WTC11 (cell line): ENCODE measurements around the gene SGCA. TPM values are rescaled to one million over a fixed set of nuclear protein-coding genes. Genes with fewer than 3 reads are reported as not detected.

Experiments used
- ATAC-seq: fragments of 200-7000 bp; cut with Tn5 transposase; 2 replicates; pipeline ENCODE4 v1.10.0; 2021; ENCODE audit warnings: mild to moderate bottlenecking, moderate library complexity
- CTCF ChIA-PET: fragments of 300-600 bp; sonication (Branson Sonifier 250); formaldehyde crosslinking; loops from one replicate; lab custom pipeline; 2021; ENCODE audit warnings: antibody characterized with exemption; lab: Charles Lee
- POLR2A ChIA-PET: fragments of 350-600 bp; sonication (Branson Sonifier 250); formaldehyde crosslinking; loops from one replicate; lab custom pipeline; 2021; ENCODE audit warnings: antibody characterized with exemption; lab: Charles Lee
- DNase-seq: peaks from one replicate; pipeline ENCODE4 v3.0.0; 2021; ENCODE audit warnings: low spot score
- H3K27ac Mint-ChIP-seq: 2 replicates; pipeline ENCODE4 v1.8.0; 2021; ENCODE audit warnings: mixed read lengths
- H3K27me3 Mint-ChIP-seq: 2 replicates; pipeline ENCODE4 v1.8.0; 2021; ENCODE audit warnings: low read depth, mild to moderate bottlenecking, moderate library complexity, mixed read lengths
- H3K36me3 Mint-ChIP-seq: 2 replicates; pipeline ENCODE4 v1.8.0; 2021; ENCODE audit warnings: mixed read lengths
- H3K4me1 Mint-ChIP-seq: 2 replicates; pipeline ENCODE4 v1.8.0; 2022; ENCODE audit warnings: mixed read lengths
- H3K4me3 Mint-ChIP-seq: 2 replicates; pipeline ENCODE4 v1.8.0; 2021; ENCODE audit warnings: mild to moderate bottlenecking, moderate library complexity, mixed read lengths
- H3K9me3 Mint-ChIP-seq: 2 replicates; pipeline ENCODE4 v1.8.0; 2021; ENCODE audit warnings: mixed read lengths
- CREM ChIP-seq: sonication (generic); formaldehyde crosslinking; IDR thresholded peaks from 2 replicates; pipeline ENCODE4 v1.8.1; 2022; ENCODE audit warnings: mild to moderate bottlenecking, missing genetic modification reagents, moderate library complexity
- FOXK1 ChIP-seq: sonication (generic); formaldehyde crosslinking; IDR thresholded peaks from 2 replicates; pipeline ENCODE4 v1.8.0; 2022; ENCODE audit warnings: mild to moderate bottlenecking, moderate library complexity, missing genetic modification reagents
- GRHL2 ChIP-seq: fragments of 250-450 bp; sonication (Bioruptor Pico); IDR thresholded peaks from 2 replicates; pipeline ENCODE4 v1.8.0; 2022; ENCODE audit warnings: mild to moderate bottlenecking, moderate library complexity; ENCODE audit not compliant: insufficient replicate concordance, severe bottlenecking
- GTF2I ChIP-seq: fragments of 250-450 bp; sonication (Bioruptor Pico); conservative IDR thresholded peaks from 2 replicates; pipeline ENCODE4 v1.4.0; 2021; ENCODE audit warnings: mild to moderate bottlenecking
- HMGA2 ChIP-seq: fragments of 250-450 bp; sonication (Bioruptor Pico); IDR thresholded peaks from 2 replicates; pipeline ENCODE4 v1.4.0; 2021; ENCODE audit warnings: mild to moderate bottlenecking, moderate library complexity
- JAZF1 ChIP-seq: fragments of 250-450 bp; sonication (Bioruptor Pico); IDR thresholded peaks from 2 replicates; pipeline ENCODE4 v1.9.0; 2021; ENCODE audit warnings: moderate library complexity, mild to moderate bottlenecking, inconsistent platforms
- JUN ChIP-seq: sonication (generic); formaldehyde crosslinking; IDR thresholded peaks from 2 replicates; pipeline ENCODE4 v1.8.0; 2023; ENCODE audit warnings: mild to moderate bottlenecking, missing genetic modification reagents
- KAT7 ChIP-seq: sonication (generic); formaldehyde crosslinking; IDR thresholded peaks from 2 replicates; pipeline ENCODE4 v1.8.1; 2023; ENCODE audit warnings: missing genetic modification reagents, mild to moderate bottlenecking, borderline replicate concordance
- MYBL2 ChIP-seq: sonication (generic); formaldehyde crosslinking; IDR thresholded peaks from 2 replicates; pipeline ENCODE4 v1.8.1; 2023; ENCODE audit warnings: mild to moderate bottlenecking, moderate library complexity, missing genetic modification reagents
- NR2C2 ChIP-seq: sonication (generic); formaldehyde crosslinking; IDR thresholded peaks from 2 replicates; pipeline ENCODE4 v1.8.0; 2022; ENCODE audit warnings: mild to moderate bottlenecking, missing genetic modification reagents
- RELA ChIP-seq: sonication (generic); formaldehyde crosslinking; IDR thresholded peaks from 2 replicates; pipeline ENCODE4 v1.8.1; 2022; ENCODE audit warnings: missing genetic modification reagents, mild to moderate bottlenecking, borderline replicate concordance
- SMAD4 ChIP-seq: sonication (generic); formaldehyde crosslinking; IDR thresholded peaks from 2 replicates; pipeline ENCODE4 v1.8.0; 2022; ENCODE audit warnings: mild to moderate bottlenecking, missing genetic modification reagents
- SOX15 ChIP-seq: fragments of 250-450 bp; sonication (Bioruptor Pico); IDR thresholded peaks from 2 replicates; pipeline ENCODE4 v1.9.0; 2021; ENCODE audit warnings: mild to moderate bottlenecking
- SP1 ChIP-seq: sonication (generic); formaldehyde crosslinking; conservative IDR thresholded peaks from 2 replicates; pipeline ENCODE4 v1.8.1; 2022; ENCODE audit warnings: missing genetic modification reagents
- TCF7 ChIP-seq: sonication (generic); formaldehyde crosslinking; IDR thresholded peaks from 2 replicates; pipeline ENCODE4 v1.8.0; 2022; ENCODE audit warnings: mild to moderate bottlenecking, low read depth, missing genetic modification reagents, moderate library complexity
- TEAD1 ChIP-seq: sonication (generic); formaldehyde crosslinking; IDR thresholded peaks from 2 replicates; pipeline ENCODE4 v1.8.0; 2022; ENCODE audit warnings: mild to moderate bottlenecking, missing genetic modification reagents
- TP53 ChIP-seq: sonication (generic); formaldehyde crosslinking; IDR thresholded peaks from 2 replicates; pipeline ENCODE4 v1.8.1; 2023; ENCODE audit warnings: mild to moderate bottlenecking, missing genetic modification reagents
- ZNF219 ChIP-seq: sonication (generic); formaldehyde crosslinking; IDR thresholded peaks from 2 replicates; pipeline ENCODE4 v1.8.0; 2023; ENCODE audit warnings: missing genetic modification reagents, mild to moderate bottlenecking, borderline replicate concordance
- ZNF232 ChIP-seq: sonication (generic); formaldehyde crosslinking; IDR thresholded peaks from 2 replicates; pipeline ENCODE4 v1.8.0; 2022; ENCODE audit warnings: mild to moderate bottlenecking, missing genetic modification reagents
- total RNA-seq: library from RNA; stranded (reverse); gene quantifications from 3 replicates; pipeline ENCODE4 v1.2.3, GENCODE V29; 2021
- TF ChIP-seq, protein P1 (sequence below): sonication (generic); formaldehyde crosslinking; conservative IDR thresholded peaks from 2 replicates; pipeline ENCODE4 v1.8.1; 2023; ENCODE audit warnings: mild to moderate bottlenecking, low read depth, missing genetic modification reagents, moderate library complexity
- TF ChIP-seq, protein P2 (sequence below): sonication (generic); formaldehyde crosslinking; IDR thresholded peaks from 2 replicates; pipeline ENCODE4 v1.8.1; 2023; ENCODE audit warnings: mild to moderate bottlenecking, missing genetic modification reagents, borderline replicate concordance
- TF ChIP-seq, protein P3 (sequence below): sonication (generic); formaldehyde crosslinking; IDR thresholded peaks from 2 replicates; pipeline ENCODE4 v1.8.0; 2023; ENCODE audit warnings: mild to moderate bottlenecking, missing genetic modification reagents
- TF ChIP-seq, protein P4 (sequence below): sonication (generic); formaldehyde crosslinking; IDR thresholded peaks from 2 replicates; pipeline ENCODE4 v1.8.1; 2022; ENCODE audit warnings: mild to moderate bottlenecking, moderate library complexity, missing genetic modification reagents
- TF ChIP-seq, protein P5 (sequence below): sonication (generic); formaldehyde crosslinking; IDR thresholded peaks from 2 replicates; pipeline ENCODE4 v1.8.0; 2022; ENCODE audit warnings: mild to moderate bottlenecking, missing genetic modification reagents

The SGCA gene
- total RNA-seq, 1 experiment from 2014 or later = 1.0 TPM

DNA sequence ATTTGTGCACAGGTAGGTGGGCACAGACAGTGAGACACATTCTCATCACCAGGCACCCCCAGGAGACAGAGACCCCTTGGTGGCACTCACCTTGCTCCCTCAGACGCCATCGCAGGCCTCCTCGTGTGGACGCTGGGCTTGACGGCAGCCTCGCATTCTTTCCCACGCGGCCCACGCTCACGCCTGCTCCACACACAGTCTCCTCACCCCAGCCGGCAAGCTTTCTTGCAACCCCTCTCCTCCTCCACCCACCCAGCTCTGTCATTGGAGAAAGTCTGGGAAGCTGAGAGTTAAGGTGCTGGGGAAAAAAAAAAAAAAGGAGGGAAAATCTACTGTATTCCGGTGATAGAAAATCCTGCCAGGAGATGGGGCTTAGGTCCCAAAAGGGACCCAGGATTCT is 14.8 kb downstream of the SGCA start:
- H3K36me3 Mint-ChIP-seq = peaks cover 5% of the 10 kb centered on the region; the same call in 1 of the 2 replicates

DNA sequence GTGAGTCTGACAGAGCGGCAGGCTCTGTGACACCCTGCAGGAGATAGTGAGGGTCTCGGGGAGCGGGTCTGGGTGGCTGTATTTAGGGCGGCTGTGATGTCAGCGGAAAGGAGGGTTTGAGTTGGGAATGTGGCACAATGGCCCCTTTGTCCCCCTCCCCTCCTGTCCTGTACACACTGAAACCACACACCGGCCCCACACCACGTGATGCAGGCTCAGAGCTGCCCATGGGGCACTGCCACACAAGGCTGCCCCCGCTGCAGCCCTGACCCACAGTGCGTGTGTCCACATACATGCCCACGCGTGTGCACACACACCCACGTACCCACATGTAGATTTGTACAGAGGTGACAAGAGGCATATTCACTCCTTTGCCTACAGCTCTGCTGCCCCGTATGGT is 15.3 kb downstream of the SGCA start:
- ChIA-PET POLR2A (no interaction called here), CTCF (interaction anchor here (0.8 to 2.1 kb wide), 10 partner anchors 12 to 181 kb away, joined by 3 to 9 read pairs (median 4); partner anchors contain the start of gene COL1A1)
- Mint-ChIP-seq H3K36me3 (peaks cover 9% of the 10 kb centered on the region; the same call in 1 of the 2 replicates), H3K9me3 (no peaks in the 10 kb centered on the region), H3K4me1 (peaks cover 47% of the 10 kb centered on the region), H3K27me3 (peaks cover 6% of the 10 kb centered on the region; the same call in 1 of the 2 replicates), H3K27ac (no peak overlapping the region), H3K4me3 (no peak overlapping the region)
- ATAC-seq = no peak
- no peak for DNase-seq
- no peak for TF ChIP-seq SOX15 (CRISPR knock-in tag)
- no peak for TF ChIP-seq MYBL2
- no peak for TF ChIP-seq ZNF219
- TF ChIP-seq ZNF232 (CRISPR knock-in tag) = no peak
- TF ChIP-seq, protein P1, sequence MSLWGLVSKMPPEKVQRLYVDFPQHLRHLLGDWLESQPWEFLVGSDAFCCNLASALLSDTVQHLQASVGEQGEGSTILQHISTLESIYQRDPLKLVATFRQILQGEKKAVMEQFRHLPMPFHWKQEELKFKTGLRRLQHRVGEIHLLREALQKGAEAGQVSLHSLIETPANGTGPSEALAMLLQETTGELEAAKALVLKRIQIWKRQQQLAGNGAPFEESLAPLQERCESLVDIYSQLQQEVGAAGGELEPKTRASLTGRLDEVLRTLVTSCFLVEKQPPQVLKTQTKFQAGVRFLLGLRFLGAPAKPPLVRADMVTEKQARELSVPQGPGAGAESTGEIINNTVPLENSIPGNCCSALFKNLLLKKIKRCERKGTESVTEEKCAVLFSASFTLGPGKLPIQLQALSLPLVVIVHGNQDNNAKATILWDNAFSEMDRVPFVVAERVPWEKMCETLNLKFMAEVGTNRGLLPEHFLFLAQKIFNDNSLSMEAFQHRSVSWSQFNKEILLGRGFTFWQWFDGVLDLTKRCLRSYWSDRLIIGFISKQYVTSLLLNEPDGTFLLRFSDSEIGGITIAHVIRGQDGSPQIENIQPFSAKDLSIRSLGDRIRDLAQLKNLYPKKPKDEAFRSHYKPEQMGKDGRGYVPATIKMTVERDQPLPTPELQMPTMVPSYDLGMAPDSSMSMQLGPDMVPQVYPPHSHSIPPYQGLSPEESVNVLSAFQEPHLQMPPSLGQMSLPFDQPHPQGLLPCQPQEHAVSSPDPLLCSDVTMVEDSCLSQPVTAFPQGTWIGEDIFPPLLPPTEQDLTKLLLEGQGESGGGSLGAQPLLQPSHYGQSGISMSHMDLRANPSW = no peak
- no peak for TF ChIP-seq TEAD1 (CRISPR knock-in tag)
- TF ChIP-seq, protein P2, sequence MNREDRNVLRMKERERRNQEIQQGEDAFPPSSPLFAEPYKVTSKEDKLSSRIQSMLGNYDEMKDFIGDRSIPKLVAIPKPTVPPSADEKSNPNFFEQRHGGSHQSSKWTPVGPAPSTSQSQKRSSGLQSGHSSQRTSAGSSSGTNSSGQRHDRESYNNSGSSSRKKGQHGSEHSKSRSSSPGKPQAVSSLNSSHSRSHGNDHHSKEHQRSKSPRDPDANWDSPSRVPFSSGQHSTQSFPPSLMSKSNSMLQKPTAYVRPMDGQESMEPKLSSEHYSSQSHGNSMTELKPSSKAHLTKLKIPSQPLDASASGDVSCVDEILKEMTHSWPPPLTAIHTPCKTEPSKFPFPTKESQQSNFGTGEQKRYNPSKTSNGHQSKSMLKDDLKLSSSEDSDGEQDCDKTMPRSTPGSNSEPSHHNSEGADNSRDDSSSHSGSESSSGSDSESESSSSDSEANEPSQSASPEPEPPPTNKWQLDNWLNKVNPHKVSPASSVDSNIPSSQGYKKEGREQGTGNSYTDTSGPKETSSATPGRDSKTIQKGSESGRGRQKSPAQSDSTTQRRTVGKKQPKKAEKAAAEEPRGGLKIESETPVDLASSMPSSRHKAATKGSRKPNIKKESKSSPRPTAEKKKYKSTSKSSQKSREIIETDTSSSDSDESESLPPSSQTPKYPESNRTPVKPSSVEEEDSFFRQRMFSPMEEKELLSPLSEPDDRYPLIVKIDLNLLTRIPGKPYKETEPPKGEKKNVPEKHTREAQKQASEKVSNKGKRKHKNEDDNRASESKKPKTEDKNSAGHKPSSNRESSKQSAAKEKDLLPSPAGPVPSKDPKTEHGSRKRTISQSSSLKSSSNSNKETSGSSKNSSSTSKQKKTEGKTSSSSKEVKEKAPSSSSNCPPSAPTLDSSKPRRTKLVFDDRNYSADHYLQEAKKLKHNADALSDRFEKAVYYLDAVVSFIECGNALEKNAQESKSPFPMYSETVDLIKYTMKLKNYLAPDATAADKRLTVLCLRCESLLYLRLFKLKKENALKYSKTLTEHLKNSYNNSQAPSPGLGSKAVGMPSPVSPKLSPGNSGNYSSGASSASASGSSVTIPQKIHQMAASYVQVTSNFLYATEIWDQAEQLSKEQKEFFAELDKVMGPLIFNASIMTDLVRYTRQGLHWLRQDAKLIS (CRISPR knock-in tag) = no peak
- TF ChIP-seq SP1 (CRISPR knock-in tag) = no peak
- no peak for TF ChIP-seq GTF2I

More for the DNA sequence above, 14.8 kb downstream of the SGCA start:
- TF ChIP-seq TCF7 = no peak
- TF ChIP-seq, protein P3, sequence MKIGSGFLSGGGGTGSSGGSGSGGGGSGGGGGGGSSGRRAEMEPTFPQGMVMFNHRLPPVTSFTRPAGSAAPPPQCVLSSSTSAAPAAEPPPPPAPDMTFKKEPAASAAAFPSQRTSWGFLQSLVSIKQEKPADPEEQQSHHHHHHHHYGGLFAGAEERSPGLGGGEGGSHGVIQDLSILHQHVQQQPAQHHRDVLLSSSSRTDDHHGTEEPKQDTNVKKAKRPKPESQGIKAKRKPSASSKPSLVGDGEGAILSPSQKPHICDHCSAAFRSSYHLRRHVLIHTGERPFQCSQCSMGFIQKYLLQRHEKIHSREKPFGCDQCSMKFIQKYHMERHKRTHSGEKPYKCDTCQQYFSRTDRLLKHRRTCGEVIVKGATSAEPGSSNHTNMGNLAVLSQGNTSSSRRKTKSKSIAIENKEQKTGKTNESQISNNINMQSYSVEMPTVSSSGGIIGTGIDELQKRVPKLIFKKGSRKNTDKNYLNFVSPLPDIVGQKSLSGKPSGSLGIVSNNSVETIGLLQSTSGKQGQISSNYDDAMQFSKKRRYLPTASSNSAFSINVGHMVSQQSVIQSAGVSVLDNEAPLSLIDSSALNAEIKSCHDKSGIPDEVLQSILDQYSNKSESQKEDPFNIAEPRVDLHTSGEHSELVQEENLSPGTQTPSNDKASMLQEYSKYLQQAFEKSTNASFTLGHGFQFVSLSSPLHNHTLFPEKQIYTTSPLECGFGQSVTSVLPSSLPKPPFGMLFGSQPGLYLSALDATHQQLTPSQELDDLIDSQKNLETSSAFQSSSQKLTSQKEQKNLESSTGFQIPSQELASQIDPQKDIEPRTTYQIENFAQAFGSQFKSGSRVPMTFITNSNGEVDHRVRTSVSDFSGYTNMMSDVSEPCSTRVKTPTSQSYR = no peak
- TF ChIP-seq, protein P4, sequence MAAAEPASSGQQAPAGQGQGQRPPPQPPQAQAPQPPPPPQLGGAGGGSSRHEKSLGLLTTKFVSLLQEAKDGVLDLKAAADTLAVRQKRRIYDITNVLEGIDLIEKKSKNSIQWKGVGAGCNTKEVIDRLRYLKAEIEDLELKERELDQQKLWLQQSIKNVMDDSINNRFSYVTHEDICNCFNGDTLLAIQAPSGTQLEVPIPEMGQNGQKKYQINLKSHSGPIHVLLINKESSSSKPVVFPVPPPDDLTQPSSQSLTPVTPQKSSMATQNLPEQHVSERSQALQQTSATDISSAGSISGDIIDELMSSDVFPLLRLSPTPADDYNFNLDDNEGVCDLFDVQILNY (CRISPR knock-in tag) = no peak
- no peak for TF ChIP-seq JAZF1 (CRISPR knock-in tag)
- TF ChIP-seq KAT7 (CRISPR knock-in tag) = no peak
- TF ChIP-seq JUN (CRISPR knock-in tag) = no peak
- TF ChIP-seq, protein P5, sequence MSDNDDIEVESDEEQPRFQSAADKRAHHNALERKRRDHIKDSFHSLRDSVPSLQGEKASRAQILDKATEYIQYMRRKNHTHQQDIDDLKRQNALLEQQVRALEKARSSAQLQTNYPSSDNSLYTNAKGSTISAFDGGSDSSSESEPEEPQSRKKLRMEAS (CRISPR knock-in tag) = no peak
- TF ChIP-seq FOXK1 (CRISPR knock-in tag) = no peak
- no peak for TF ChIP-seq TP53 (CRISPR knock-in tag)
- no peak for TF ChIP-seq NR2C2 (CRISPR knock-in tag)
- TF ChIP-seq HMGA2 (CRISPR knock-in tag) = no peak
- TF ChIP-seq RELA = no peak
- TF ChIP-seq, protein P2 (CRISPR knock-in tag) = no peak
- no peak for TF ChIP-seq SMAD4 (CRISPR knock-in tag)
- TF ChIP-seq CREM (CRISPR knock-in tag) = no peak
- no peak for TF ChIP-seq GRHL2
- ATAC-seq (no peak), DNase-seq (no peak)
- no peaks in the 10 kb centered on the region for H3K9me3 Mint-ChIP-seq
- H3K27me3 Mint-ChIP-seq = peaks cover 6% of the 10 kb centered on the region; the same call in 1 of the 2 replicates
- H3K4me1 Mint-ChIP-seq = peaks cover 47% of the 10 kb centered on the region
- H3K27ac Mint-ChIP-seq = no peak overlapping the region
- no peak overlapping the region for H3K4me3 Mint-ChIP-seq
- POLR2A ChIA-PET = no interaction called here
- CTCF ChIA-PET = interaction anchor here (1.1 to 2.1 kb wide), 3 partner anchors 20 to 117 kb away, joined by 3 to 9 read pairs (median 4); no protein-coding TSS in a partner anchor
